Transverse colon (tissue), 4 donors: Measurements from ENCODE around the gene AHDC1. TPM values are rescaled to one million over a fixed set of nuclear protein-coding genes. Genes with fewer than 3 reads are reported as not detected.

Experiments
- DNase-seq: peaks from one replicate; pipeline ENCODE4 v3.0.0-alpha.2; 2019
- H3K27ac ChIP-seq, 4 donors: fragments of 200-600 bp; sonication (generic); 2 replicates each; pipeline ENCODE4 v1.5.1; 2016 to 2018; ENCODE audit warnings: inconsistent platforms in 4 of 4
- H3K27me3 ChIP-seq: fragments of 200-600 bp; sonication (generic); 2 replicates; pipeline ENCODE4 v1.5.1; 2017; ENCODE audit warnings: inconsistent platforms
- H3K36me3 ChIP-seq, 4 donors: fragments of 200-600 bp; sonication (generic); 2 replicates each; pipeline ENCODE4 v1.5.1; 2017 to 2019; ENCODE audit warnings: inconsistent platforms in 4 of 4
- H3K4me1 ChIP-seq, 4 donors: fragments of 200-600 bp; sonication (generic); 2 replicates each; pipeline ENCODE4 v1.5.1; 2017 to 2020; ENCODE audit warnings: inconsistent platforms in 4 of 4
- H3K4me3 ChIP-seq, 4 donors: fragments of 200-600 bp; sonication (generic); 1 replicate in 1 of 4; 2 replicates in 3 of 4; pipeline versions ENCODE4 v1.5.1 to v1.6.1; 2017 to 2019; ENCODE audit warnings: inconsistent platforms in 4 of 4
- H3K9me3 ChIP-seq, 2 donors: fragments of 200-600 bp; sonication (generic); 2 replicates each; pipeline ENCODE4 v1.5.1; 2017 to 2019; ENCODE audit warnings: inconsistent platforms in 2 of 2
- EP300 ChIP-seq: sonication (generic); formaldehyde crosslinking; IDR thresholded peaks from one replicate; pipeline ENCODE4 v1.6.1; 2017; ENCODE audit warnings: antibody characterized with exemption, low read depth
- POLR2A ChIP-seq: fragments of 450-650 bp; IDR thresholded peaks from one replicate; pipeline ENCODE4 v1.6.1; 2016; ENCODE audit warnings: antibody characterized with exemption, mild to moderate bottlenecking, moderate library complexity
- POLR2AphosphoS5 ChIP-seq, 3 donors: sonication (generic); formaldehyde crosslinking; IDR thresholded peaks; one replicate each; pipeline ENCODE4 v1.6.1; 2016; ENCODE audit warnings: antibody characterized with exemption in 3 of 3
- WGBS, 2 donors: methylation state at CpG; one replicate each; pipeline ENCODE4 v1.1.5; 2018; ENCODE audit warnings: low coverage in 1 of 2; 5-methylcytosine and 5-hydroxymethylcytosine counted together
- in situ Hi-C, 4 donors: fragments of 200-750 bp; cut with MboI; loops; one replicate each; pipeline versions ENCODE4 v1.15.0 to v1.15.1; 2017; ENCODE audit warnings: low sequenced_read_pairs in 3 of 4, low pct_ligation_motif_present in 1 of 4, low pct_unique_long_range_greater_than_20kb in 1 of 4
- intact Hi-C: fragments of 100-400 bp; cut with DNase I; formaldehyde crosslinking; loops from one replicate; pipeline ENCODE4 v1.15.1; 2023; ENCODE audit warnings: low total_unique reads
- total RNA-seq, 4 donors: library from RNA; depleted of rRNA; stranded (reverse); fragments of >200 nt; gene quantifications; one replicate each; pipeline ENCODE4 v1.1.0, GENCODE V29; 2016
- TF ChIP-seq, protein P1 (sequence below), 5 experiments: fragments of 200-600 bp in 3 of 5; fragments of 450-650 bp in 2 of 5; sonication (generic) in 3 of 5; IDR thresholded peaks; 1 replicate in 2 of 5; 2 replicates in 3 of 5; pipeline ENCODE4 v1.5.1; 2016 to 2017; ENCODE audit warnings: antibody characterized with exemption in 5 of 5, inconsistent platforms in 3 of 5, mild to moderate bottlenecking in 2 of 5, moderate library complexity in 1 of 5

Gene AHDC1
- total RNA-seq, 4 donors from 2014 or later, result 11.7 to 34.4 (median 21.3) TPM

GRCh38 chr1:27605796-27606707 lies 2.1 kb upstream of the AHDC1 start:
- Histone ChIP-seq H3K36me3 (no peaks in the 10 kb centered on the region), H3K9me3 (no peaks in the 10 kb centered on the region), H3K4me1 (peaks cover 12 to 35% (median 27%) of the 10 kb centered on the region in 4 donors), H3K27ac (no peak overlapping the region), H3K4me3 (no peak overlapping the region), H3K27me3 (no peaks in the 10 kb centered on the region)
- 14 to 18% methylated on average over 8 to 11 of the region's 11 CpGs for WGBS, 2 donors
- peak; percentile 52 for DNase-seq
- intact Hi-C loops (loop anchor here (2.0 to 10.0 kb wide), 2 partner anchors 207 to 281 kb away; partner anchors contain the start of gene TMEM222), in situ Hi-C loops (loop anchor here (5.0 to 10.0 kb wide), 5 partner anchors 51 to 211 kb away; partner anchors contain the start of gene GPR3 (in 1 of the 4))
- no peak for TF ChIP-seq POLR2A
- TF ChIP-seq, protein P1, sequence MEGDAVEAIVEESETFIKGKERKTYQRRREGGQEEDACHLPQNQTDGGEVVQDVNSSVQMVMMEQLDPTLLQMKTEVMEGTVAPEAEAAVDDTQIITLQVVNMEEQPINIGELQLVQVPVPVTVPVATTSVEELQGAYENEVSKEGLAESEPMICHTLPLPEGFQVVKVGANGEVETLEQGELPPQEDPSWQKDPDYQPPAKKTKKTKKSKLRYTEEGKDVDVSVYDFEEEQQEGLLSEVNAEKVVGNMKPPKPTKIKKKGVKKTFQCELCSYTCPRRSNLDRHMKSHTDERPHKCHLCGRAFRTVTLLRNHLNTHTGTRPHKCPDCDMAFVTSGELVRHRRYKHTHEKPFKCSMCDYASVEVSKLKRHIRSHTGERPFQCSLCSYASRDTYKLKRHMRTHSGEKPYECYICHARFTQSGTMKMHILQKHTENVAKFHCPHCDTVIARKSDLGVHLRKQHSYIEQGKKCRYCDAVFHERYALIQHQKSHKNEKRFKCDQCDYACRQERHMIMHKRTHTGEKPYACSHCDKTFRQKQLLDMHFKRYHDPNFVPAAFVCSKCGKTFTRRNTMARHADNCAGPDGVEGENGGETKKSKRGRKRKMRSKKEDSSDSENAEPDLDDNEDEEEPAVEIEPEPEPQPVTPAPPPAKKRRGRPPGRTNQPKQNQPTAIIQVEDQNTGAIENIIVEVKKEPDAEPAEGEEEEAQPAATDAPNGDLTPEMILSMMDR (IDR thresholded peaks at IDR 0.05), result peak; percentile 81 to 86 (median 81)

DNA sequence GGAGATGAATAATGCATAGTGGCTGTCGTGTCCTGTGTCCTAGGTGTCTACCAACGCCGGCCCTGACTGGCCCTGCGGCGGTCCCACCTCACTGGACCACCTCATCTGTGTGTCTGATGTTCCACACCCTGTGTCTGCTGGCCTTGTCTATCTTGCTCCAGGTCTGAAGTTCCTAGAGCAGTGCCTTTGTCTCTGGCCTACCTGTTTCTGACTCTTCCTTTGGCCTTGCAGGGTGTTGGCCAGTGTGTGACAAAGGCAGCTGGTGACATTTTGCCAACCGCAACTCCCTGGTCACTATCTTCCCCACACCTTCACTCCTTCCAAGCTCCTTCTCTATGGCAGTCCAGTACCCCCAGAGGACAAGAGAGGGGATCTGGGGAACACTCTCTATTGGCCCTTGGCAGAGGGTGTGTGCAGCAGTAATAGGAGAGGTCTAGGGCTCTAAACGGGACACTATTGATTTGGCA lies 1.4 kb upstream of the AHDC1 start:
- Histone ChIP-seq H3K4me1 (peaks cover 16 to 42% (median 30%) of the 10 kb centered on the region in 4 donors), H3K27me3 (no peaks in the 10 kb centered on the region), H3K27ac (no peak overlapping the region), H3K4me3 (no peak overlapping the region), H3K9me3 (no peaks in the 10 kb centered on the region), H3K36me3 (no peaks in the 10 kb centered on the region)
- in situ Hi-C loops (loop anchor here (5.0 to 10.0 kb wide), 5 partner anchors 51 to 211 kb away; partner anchors contain the start of gene GPR3 (in 1 of the 4)), intact Hi-C loops (loop anchor here (10.0 kb wide), 1 partner anchor 281 kb away; the partner anchor contains the start of gene TMEM222)
- TF ChIP-seq, protein P1 (IDR thresholded peaks at IDR 0.05), result no peak
- TF ChIP-seq POLR2AphosphoS5 (IDR thresholded peaks at IDR 0.05) (no peak), POLR2A (no peak), EP300 (no peak)
- 0 to 83% methylated on average over 1 to 7 of the region's 7 CpGs for WGBS, 2 donors
- no peak for DNase-seq

GRCh38 chr1:27604579-27605299 lies 795 bp upstream of the AHDC1 start:
- Histone ChIP-seq H3K27ac (peak overlapping the region; percentile 87 to 97 (median 96)), H3K4me1 (peaks cover 19 to 47% (median 33%) of the 10 kb centered on the region in 4 donors), H3K9me3 (no peaks in the 10 kb centered on the region), H3K27me3 (no peaks in the 10 kb centered on the region), H3K36me3 (no peaks in the 10 kb centered on the region), H3K4me3 (peak overlapping the region in 2 of 4 donors; percentile 87 to 96)
- TF ChIP-seq POLR2AphosphoS5 (IDR thresholded peaks at IDR 0.05) (no peak), EP300 (no peak), POLR2A (no peak)
- TF ChIP-seq, protein P1 (IDR thresholded peaks at IDR 0.05), result no peak
- 48% methylated on average over 21 of the region's 21 CpGs; no CpG with 5 or more reads in 1 of the 2 donors for WGBS, 2 donors
- no peak for DNase-seq
- intact Hi-C loops, result loop anchor here (10.0 kb wide), 1 partner anchor 280 kb away; the partner anchor contains the start of gene TMEM222
- in situ Hi-C loops, result loop anchor here (5.0 to 10.0 kb wide), 5 partner anchors 50 to 210 kb away; partner anchors contain the start of gene GPR3 (in 1 of the 4)
